Smooth muscle cell (in vitro differentiated cells): ENCODE results near the gene TK2. TPM values are rescaled to one million over a fixed set of nuclear protein-coding genes. Genes with fewer than 3 reads are reported as not detected.
"Not testable (repeated sequence)": the region's sequence is repeated elsewhere in the genome, so short reads cannot be mapped to it uniquely, and the experiment has no call there.

ENCODE experiments used
- DNase-seq: peaks from one replicate; lab custom pipeline; 2025; ENCODE audit not compliant: unreplicated experiment; lab: John Stamatoyannopoulos, UW
- H2AFZ ChIP-seq: fragments of 200-600 bp; sonication (generic); 2 replicates; pipeline ENCODE4 v1.6.0; 2016; ENCODE audit warnings: antibody characterized with exemption, low read depth, mild to moderate bottlenecking
- H3F3A ChIP-seq: fragments of 200-600 bp; sonication (generic); 2 replicates; pipeline ENCODE4 v1.6.0; 2017; ENCODE audit warnings: antibody characterized with exemption, low read depth
- H3K27ac ChIP-seq: fragments of 200-600 bp; sonication (generic); 2 replicates; pipeline ENCODE4 v1.5.1; 2016; ENCODE audit warnings: low read depth, mild to moderate bottlenecking
- H3K27me3 ChIP-seq: fragments of 200-600 bp; sonication (generic); 2 replicates; pipeline ENCODE4 v1.6.1; 2016; ENCODE audit warnings: low read depth, mild to moderate bottlenecking
- H3K36me3 ChIP-seq: fragments of 200-600 bp; sonication (generic); 2 replicates; pipeline ENCODE4 v1.5.1; 2016; ENCODE audit warnings: low read depth
- H3K4me1 ChIP-seq: fragments of 200-600 bp; sonication (generic); 2 replicates; pipeline ENCODE4 v1.5.1; 2016; ENCODE audit warnings: low read depth
- H3K4me2 ChIP-seq: fragments of 200-600 bp; sonication (generic); 2 replicates; pipeline ENCODE4 v1.6.0; 2016; ENCODE audit warnings: mild to moderate bottlenecking
- H3K4me3 ChIP-seq: fragments of 200-600 bp; sonication (generic); 2 replicates; pipeline ENCODE4 v1.5.1; 2016; ENCODE audit warnings: mild to moderate bottlenecking
- H3K79me2 ChIP-seq: fragments of 200-600 bp; sonication (generic); 2 replicates; pipeline ENCODE4 v1.6.0; 2016; ENCODE audit warnings: low read depth, mild to moderate bottlenecking
- H3K9ac ChIP-seq: fragments of 200-600 bp; sonication (generic); 2 replicates; pipeline ENCODE4 v1.6.0; 2016; ENCODE audit warnings: low read depth
- H3K9me3 ChIP-seq: fragments of 200-600 bp; sonication (generic); replicated peaks from 2 replicates; pipeline ENCODE4 v1.5.1; 2016; ENCODE audit warnings: low read depth
- H4K20me1 ChIP-seq: fragments of 200-600 bp; sonication (generic); 2 replicates; pipeline ENCODE4 v1.6.0; 2016; ENCODE audit warnings: low read depth
- CTCF ChIP-seq: fragments of 200-600 bp; sonication (generic); IDR thresholded peaks from 2 replicates; pipeline ENCODE4 v1.5.1; 2017; ENCODE audit warnings: borderline replicate concordance, mild to moderate bottlenecking, antibody characterized with exemption; ENCODE audit not compliant: insufficient read depth, poor library complexity, severe bottlenecking
- WGBS: methylation state at CpG from one replicate; pipeline ENCODE4 v1.1.7; 2016; ENCODE audit warnings: low lambda C conversion rate; 5-methylcytosine and 5-hydroxymethylcytosine counted together
- polyA plus RNA-seq: library from polyadenylated mRNA; unstranded; fragments of >200 nt; fragmentation: Nextera tagmentation; extraction: Ambion mirVana; gene quantifications from 2 replicates; pipeline ENCODE4 v1.2.1, GENCODE V29; 2016
- total RNA-seq: library from RNA; depleted of rRNA; stranded (reverse); fragments of >200 nt; gene quantifications from 2 replicates; pipeline ENCODE4 v1.2.3, GENCODE V29; 2014

Gene TK2
- total and polyA plus RNA-seq, 2 experiments from 2014 or later, result 7.3 to 9.7 TPM

GRCh38 chr16:66516509-66516807 is 33.5 kb downstream of the TK2 start:
- Histone ChIP-seq H3K36me3 (no peaks in the 10 kb centered on the region), H3K27me3 (no peaks in the 10 kb centered on the region), H3K4me2 (peak overlapping the region; percentile 45), H3K4me1 (peaks cover 22% of the 10 kb centered on the region), H3K9me3 (no peaks in the 10 kb centered on the region), H4K20me1 (no peaks in the 10 kb centered on the region), H3K9ac (no peak overlapping the region), H3K4me3 (no peak overlapping the region), H3K79me2 (no peaks in the 10 kb centered on the region), H2AFZ (no peak overlapping the region), H3K27ac (peak overlapping the region; percentile 97), H3F3A (peaks cover 8% of the 10 kb centered on the region)
- 77% methylated on average over 8 of the region's 8 CpGs for WGBS
- TF ChIP-seq CTCF, result no peak
- DNase-seq, result no peak

- peaks cover 8% of the 10 kb centered on the region for H3F3A ChIP-seq
- H3K4me1 ChIP-seq, result peaks cover 28% of the 10 kb centered on the region
- H3K79me2 ChIP-seq, result no peaks in the 10 kb centered on the region
- no peak overlapping the region for H2AFZ ChIP-seq
- H3K4me2 ChIP-seq, result peak overlapping the region; percentile 45
- H3K4me3 ChIP-seq, result no peak overlapping the region
- H3K36me3 ChIP-seq, result no peaks in the 10 kb centered on the region
- 87% methylated on average over 12 of the region's 12 CpGs for WGBS
- peak; percentile 31 for TF ChIP-seq CTCF
- no peaks in the 10 kb centered on the region for H3K27me3 ChIP-seq
- DNase-seq, result no peak
- peak overlapping the region; percentile 97 for H3K27ac ChIP-seq
- H4K20me1 ChIP-seq, result no peaks in the 10 kb centered on the region
- no peak overlapping the region for H3K9ac ChIP-seq
- no peaks in the 10 kb centered on the region for H3K9me3 ChIP-seq
These were observed 34.1 kb downstream of the TK2 start for GRCh38 chr16:66515596-66516508.

- 93% methylated on average over 10 of the region's 10 CpGs for WGBS
- H3K36me3 ChIP-seq, H4K20me1 ChIP-seq, H3K79me2 ChIP-seq, H3K9ac ChIP-seq, H3K4me3 ChIP-seq, H3K27me3 ChIP-seq, DNase-seq, H3K27ac ChIP-seq, H3K9me3 ChIP-seq, H2AFZ ChIP-seq, H3F3A ChIP-seq, H3K4me2 ChIP-seq: not testable (repeated sequence)
- H3K4me1 ChIP-seq, result peaks cover 34% of the 10 kb centered on the region
These were observed 34.8 kb downstream of the TK2 start for GRCh38 chr16:66514980-66515595.

- not testable (repeated sequence) for H3K36me3 ChIP-seq, H3F3A ChIP-seq, H3K9ac ChIP-seq, H3K27ac ChIP-seq, H3K79me2 ChIP-seq, H3K9me3 ChIP-seq, H3K4me2 ChIP-seq, H4K20me1 ChIP-seq, DNase-seq, H2AFZ ChIP-seq, H3K4me3 ChIP-seq, H3K27me3 ChIP-seq
- peaks cover 34% of the 10 kb centered on the region for H3K4me1 ChIP-seq
- WGBS, result 99% methylated on average over 13 of the region's 17 CpGs
These were observed 35.5 kb downstream of the TK2 start for GRCh38 chr16:66514391-66514790.
